Activated naive CD4-positive, alpha-beta T cell treated with anti-CD3 and anti-CD28 coated beads, Interleukin-2, amount 10 ng/mL, durations not matched to agents 7 days and 5 days (primary cell): ENCODE data around the gene ATXN1.
"Not testable (repeated sequence)": the region's sequence is repeated elsewhere in the genome, so short reads cannot be mapped to it uniquely, and the experiment has no call there.

Experiments
- CTCF ChIA-PET: fragments of 350-600 bp; sonication (Branson Sonifier 250); formaldehyde crosslinking; loops from one replicate; lab custom pipeline; 2021; ENCODE audit warnings: antibody characterized with exemption; lab: Charles Lee
- DNase-seq: peaks from one replicate; pipeline ENCODE4 v3.0.0-alpha.2; 2020
- H3K27ac Mint-ChIP-seq: one replicate; pipeline ENCODE4 v1.8.0; 2021; ENCODE audit warnings: mild to moderate bottlenecking, moderate library complexity, mixed read lengths
- H3K27me3 Mint-ChIP-seq: one replicate; pipeline ENCODE4 v1.8.0; 2021; ENCODE audit warnings: mild to moderate bottlenecking, mixed read lengths
- H3K36me3 Mint-ChIP-seq: one replicate; pipeline ENCODE4 v1.8.0; 2021; ENCODE audit warnings: mixed read lengths
- H3K4me1 Mint-ChIP-seq: one replicate; pipeline ENCODE4 v1.8.0; 2021; ENCODE audit warnings: mixed read lengths
- H3K4me3 Mint-ChIP-seq: one replicate; pipeline ENCODE4 v1.8.0; 2021; ENCODE audit warnings: mild to moderate bottlenecking, moderate library complexity, mixed read lengths
- H3K9me3 Mint-ChIP-seq: one replicate; pipeline ENCODE4 v1.8.0; 2021; ENCODE audit warnings: mixed read lengths

Gene ATXN1

GRCh38 chr6:16793828-16794412 lies 32.7 kb upstream of the ATXN1 start:
- no peaks in the 10 kb centered on the region for H3K4me1 Mint-ChIP-seq
- no peak for DNase-seq
- no peak overlapping the region for H3K27ac Mint-ChIP-seq
- H3K27me3 Mint-ChIP-seq, result peaks cover 8% of the 10 kb centered on the region
- no peak overlapping the region for H3K4me3 Mint-ChIP-seq
- H3K36me3 Mint-ChIP-seq, result no peaks in the 10 kb centered on the region
- CTCF ChIA-PET, result no interaction called here
- peaks cover 4% of the 10 kb centered on the region for H3K9me3 Mint-ChIP-seq

- Mint-ChIP-seq H3K4me3 (no peak overlapping the region), H3K27me3 (peaks cover 4% of the 10 kb centered on the region), H3K27ac (no peak overlapping the region), H3K9me3 (peaks cover 14% of the 10 kb centered on the region), H3K36me3 (peaks cover 2% of the 10 kb centered on the region), H3K4me1 (no peaks in the 10 kb centered on the region)
- CTCF ChIA-PET, result no interaction called here
- DNase-seq, result no peak
Observed at GRCh38 chr6:16789329-16790038, 28.2 kb upstream of the ATXN1 start.

- H3K27me3 Mint-ChIP-seq, result peaks cover 7% of the 10 kb centered on the region
- no peak for DNase-seq
- no peak overlapping the region for H3K27ac Mint-ChIP-seq
- H3K4me1 Mint-ChIP-seq, result no peaks in the 10 kb centered on the region
- peaks cover 2% of the 10 kb centered on the region for H3K36me3 Mint-ChIP-seq
- H3K4me3 Mint-ChIP-seq, result no peak overlapping the region
- CTCF ChIA-PET, result no interaction called here
- H3K9me3 Mint-ChIP-seq, result peaks cover 14% of the 10 kb centered on the region
Observed at GRCh38 chr6:16787128-16787682, 25.9 kb upstream of the ATXN1 start.

- Mint-ChIP-seq H3K4me1 (no peaks in the 10 kb centered on the region), H3K9me3 (peaks cover 14% of the 10 kb centered on the region), H3K4me3 (no peak overlapping the region), H3K27ac (no peak overlapping the region), H3K36me3 (peaks cover 2% of the 10 kb centered on the region), H3K27me3 (peaks cover 13% of the 10 kb centered on the region)
- CTCF ChIA-PET, result no interaction called here
- no peak for DNase-seq
Observed at GRCh38 chr6:16785496-16785895, 24.2 kb upstream of the ATXN1 start.

GRCh38 chr6:16784957-16785356 lies 23.7 kb upstream of the ATXN1 start:
- DNase-seq, H3K27ac Mint-ChIP-seq, H3K36me3 Mint-ChIP-seq, CTCF ChIA-PET, H3K4me3 Mint-ChIP-seq, H3K4me1 Mint-ChIP-seq: not testable (repeated sequence)
- Mint-ChIP-seq H3K27me3 (peaks cover 13% of the 10 kb centered on the region), H3K9me3 (peaks cover 14% of the 10 kb centered on the region)

- CTCF ChIA-PET, result interaction anchor here (1.1 kb wide), 1 partner anchor 46 kb away, joined by 3 read pairs; no protein-coding TSS in a partner anchor
- no peaks in the 10 kb centered on the region for H3K4me1 Mint-ChIP-seq
Observed at GRCh38 chr6:16783952-16784565, 22.8 kb upstream of the ATXN1 start.

GRCh38 chr6:16783509-16783908 lies 22.2 kb upstream of the ATXN1 start:
- Mint-ChIP-seq H3K4me1 (no peaks in the 10 kb centered on the region), H3K36me3 (peaks cover 2% of the 10 kb centered on the region), H3K4me3 (no peak overlapping the region), H3K27me3 (peaks cover 18% of the 10 kb centered on the region), H3K9me3 (peaks cover 10% of the 10 kb centered on the region), H3K27ac (no peak overlapping the region)
- CTCF ChIA-PET, result interaction anchor here (1.1 kb wide), 1 partner anchor 46 kb away, joined by 3 read pairs; no protein-coding TSS in a partner anchor
- DNase-seq, result no peak

More at GRCh38 chr6:16783952-16784565, 22.8 kb upstream of the ATXN1 start:
- no peak for DNase-seq
- no peak overlapping the region for H3K4me3 Mint-ChIP-seq
- peaks cover 18% of the 10 kb centered on the region for H3K27me3 Mint-ChIP-seq
- peaks cover 2% of the 10 kb centered on the region for H3K36me3 Mint-ChIP-seq
- H3K27ac Mint-ChIP-seq, result no peak overlapping the region
- H3K9me3 Mint-ChIP-seq, result peaks cover 10% of the 10 kb centered on the region

GRCh38 chr6:16782278-16782677 lies 21.0 kb upstream of the ATXN1 start:
- H3K36me3 Mint-ChIP-seq, result peaks cover 2% of the 10 kb centered on the region
- no peaks in the 10 kb centered on the region for H3K4me1 Mint-ChIP-seq
- peaks cover 18% of the 10 kb centered on the region for H3K27me3 Mint-ChIP-seq
- H3K4me3 Mint-ChIP-seq, result no peak overlapping the region
- CTCF ChIA-PET, result no interaction called here
- no peak overlapping the region for H3K27ac Mint-ChIP-seq
- peaks cover 4% of the 10 kb centered on the region for H3K9me3 Mint-ChIP-seq
- no peak for DNase-seq

GRCh38 chr6:16781348-16782169 lies 20.3 kb upstream of the ATXN1 start:
- CTCF ChIA-PET, result interaction anchor here (1.0 kb wide), 1 partner anchor 11 kb away, joined by 3 read pairs; no protein-coding TSS in a partner anchor
- no peaks in the 10 kb centered on the region for H3K36me3 Mint-ChIP-seq
- H3K4me1 Mint-ChIP-seq, result no peaks in the 10 kb centered on the region
- H3K4me3 Mint-ChIP-seq, result no peak overlapping the region
- peaks cover 4% of the 10 kb centered on the region for H3K9me3 Mint-ChIP-seq
- DNase-seq, result no peak
- no peak overlapping the region for H3K27ac Mint-ChIP-seq
- H3K27me3 Mint-ChIP-seq, result peaks cover 18% of the 10 kb centered on the region

GRCh38 chr6:16778521-16778920 lies 17.3 kb upstream of the ATXN1 start:
- DNase-seq, result no peak
- peaks cover 15% of the 10 kb centered on the region for H3K27me3 Mint-ChIP-seq
- H3K4me1 Mint-ChIP-seq, result no peaks in the 10 kb centered on the region
- CTCF ChIA-PET, result interaction anchor here (0.9 to 1.0 kb wide), 3 partner anchors 14 to 268 kb away, joined by 3 read pairs; no protein-coding TSS in a partner anchor
- H3K27ac Mint-ChIP-seq, result no peak overlapping the region
- no peaks in the 10 kb centered on the region for H3K36me3 Mint-ChIP-seq
- H3K9me3 Mint-ChIP-seq, result no peaks in the 10 kb centered on the region
- no peak overlapping the region for H3K4me3 Mint-ChIP-seq

- no peaks in the 10 kb centered on the region for H3K4me1 Mint-ChIP-seq
- no peaks in the 10 kb centered on the region for H3K9me3 Mint-ChIP-seq
- H3K27ac Mint-ChIP-seq, result no peak overlapping the region
- H3K36me3 Mint-ChIP-seq, result no peaks in the 10 kb centered on the region
- CTCF ChIA-PET, result no interaction called here
- peaks cover 19% of the 10 kb centered on the region for H3K27me3 Mint-ChIP-seq
- no peak for DNase-seq
- no peak overlapping the region for H3K4me3 Mint-ChIP-seq
Observed at GRCh38 chr6:16777794-16778193, 16.5 kb upstream of the ATXN1 start.

GRCh38 chr6:16776394-16777017 lies 15.2 kb upstream of the ATXN1 start:
- no peak overlapping the region for H3K4me3 Mint-ChIP-seq
- H3K9me3 Mint-ChIP-seq, result no peaks in the 10 kb centered on the region
- H3K36me3 Mint-ChIP-seq, result no peaks in the 10 kb centered on the region
- H3K27me3 Mint-ChIP-seq, result peaks cover 16% of the 10 kb centered on the region
- CTCF ChIA-PET, result interaction anchor here (0.9 kb wide), 1 partner anchor 13 kb away, joined by 3 read pairs; no protein-coding TSS in a partner anchor
- peaks cover 6% of the 10 kb centered on the region for H3K4me1 Mint-ChIP-seq
- no peak for DNase-seq
- H3K27ac Mint-ChIP-seq, result no peak overlapping the region

- no peak for DNase-seq
- Mint-ChIP-seq H3K9me3 (no peaks in the 10 kb centered on the region), H3K36me3 (no peaks in the 10 kb centered on the region), H3K4me1 (peaks cover 26% of the 10 kb centered on the region), H3K27ac (no peak overlapping the region), H3K4me3 (no peak overlapping the region), H3K27me3 (peaks cover 9% of the 10 kb centered on the region)
- CTCF ChIA-PET, result interaction anchor here (2.5 kb wide), 1 partner anchor 10 kb away, joined by 12 read pairs; no protein-coding TSS in a partner anchor
Observed at GRCh38 chr6:16774437-16774836, 13.2 kb upstream of the ATXN1 start.
